ENCODE measurements around the gene LRP1B.

- TF ChIP-seq ELF1 (IDR thresholded peaks at IDR 0.05) (no peak), YY1 (IDR thresholded peaks at IDR 0.05; ENCODE audit: low read depth) (no peak), SMC3 (IDR thresholded peaks at IDR 0.05; ENCODE audit: low read depth, low read length) (no peak), RFX5 (IDR thresholded peaks at IDR 0.05; ENCODE audit: low read length) (no peak), FOXJ3 (CRISPR knock-in tag; IDR thresholded peaks at IDR 0.05) (no peak)
- TF ChIP-seq, protein P1, sequence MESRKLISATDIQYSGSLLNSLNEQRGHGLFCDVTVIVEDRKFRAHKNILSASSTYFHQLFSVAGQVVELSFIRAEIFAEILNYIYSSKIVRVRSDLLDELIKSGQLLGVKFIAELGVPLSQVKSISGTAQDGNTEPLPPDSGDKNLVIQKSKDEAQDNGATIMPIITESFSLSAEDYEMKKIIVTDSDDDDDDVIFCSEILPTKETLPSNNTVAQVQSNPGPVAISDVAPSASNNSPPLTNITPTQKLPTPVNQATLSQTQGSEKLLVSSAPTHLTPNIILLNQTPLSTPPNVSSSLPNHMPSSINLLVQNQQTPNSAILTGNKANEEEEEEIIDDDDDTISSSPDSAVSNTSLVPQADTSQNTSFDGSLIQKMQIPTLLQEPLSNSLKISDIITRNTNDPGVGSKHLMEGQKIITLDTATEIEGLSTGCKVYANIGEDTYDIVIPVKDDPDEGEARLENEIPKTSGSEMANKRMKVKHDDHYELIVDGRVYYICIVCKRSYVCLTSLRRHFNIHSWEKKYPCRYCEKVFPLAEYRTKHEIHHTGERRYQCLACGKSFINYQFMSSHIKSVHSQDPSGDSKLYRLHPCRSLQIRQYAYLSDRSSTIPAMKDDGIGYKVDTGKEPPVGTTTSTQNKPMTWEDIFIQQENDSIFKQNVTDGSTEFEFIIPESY (IDR thresholded peaks at IDR 0.05; ENCODE audit: borderline replicate concordance, low read depth): no peak
- TF ChIP-seq, protein P2, sequence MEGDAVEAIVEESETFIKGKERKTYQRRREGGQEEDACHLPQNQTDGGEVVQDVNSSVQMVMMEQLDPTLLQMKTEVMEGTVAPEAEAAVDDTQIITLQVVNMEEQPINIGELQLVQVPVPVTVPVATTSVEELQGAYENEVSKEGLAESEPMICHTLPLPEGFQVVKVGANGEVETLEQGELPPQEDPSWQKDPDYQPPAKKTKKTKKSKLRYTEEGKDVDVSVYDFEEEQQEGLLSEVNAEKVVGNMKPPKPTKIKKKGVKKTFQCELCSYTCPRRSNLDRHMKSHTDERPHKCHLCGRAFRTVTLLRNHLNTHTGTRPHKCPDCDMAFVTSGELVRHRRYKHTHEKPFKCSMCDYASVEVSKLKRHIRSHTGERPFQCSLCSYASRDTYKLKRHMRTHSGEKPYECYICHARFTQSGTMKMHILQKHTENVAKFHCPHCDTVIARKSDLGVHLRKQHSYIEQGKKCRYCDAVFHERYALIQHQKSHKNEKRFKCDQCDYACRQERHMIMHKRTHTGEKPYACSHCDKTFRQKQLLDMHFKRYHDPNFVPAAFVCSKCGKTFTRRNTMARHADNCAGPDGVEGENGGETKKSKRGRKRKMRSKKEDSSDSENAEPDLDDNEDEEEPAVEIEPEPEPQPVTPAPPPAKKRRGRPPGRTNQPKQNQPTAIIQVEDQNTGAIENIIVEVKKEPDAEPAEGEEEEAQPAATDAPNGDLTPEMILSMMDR (IDR thresholded peaks at IDR 0.05): no peak
- TF ChIP-seq, protein P3, sequence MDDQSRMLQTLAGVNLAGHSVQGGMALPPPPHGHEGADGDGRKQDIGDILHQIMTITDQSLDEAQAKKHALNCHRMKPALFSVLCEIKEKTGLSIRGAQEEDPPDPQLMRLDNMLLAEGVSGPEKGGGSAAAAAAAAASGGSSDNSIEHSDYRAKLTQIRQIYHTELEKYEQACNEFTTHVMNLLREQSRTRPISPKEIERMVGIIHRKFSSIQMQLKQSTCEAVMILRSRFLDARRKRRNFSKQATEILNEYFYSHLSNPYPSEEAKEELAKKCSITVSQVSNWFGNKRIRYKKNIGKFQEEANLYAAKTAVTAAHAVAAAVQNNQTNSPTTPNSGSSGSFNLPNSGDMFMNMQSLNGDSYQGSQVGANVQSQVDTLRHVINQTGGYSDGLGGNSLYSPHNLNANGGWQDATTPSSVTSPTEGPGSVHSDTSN (IDR thresholded peaks at IDR 0.05): no peak
These were observed 1896.7 kb downstream of the LRP1B start for GRCh38 chr2:140234116-140234515.
